Stimulated activated CD8-positive, alpha-beta memory T cell treated with anti-CD3 and anti-CD28 coated beads, Interleukin-12 subunit alpha, Interleukin-12 subunit beta, amount 100 ng/mL, for 1 hour (primary cell): Measurements from ENCODE around the gene SEZ6L2.
"Not testable (repeated sequence)": the region's sequence is repeated elsewhere in the genome, so short reads cannot be mapped to it uniquely, and the experiment has no call there.

Source experiments
- DNase-seq: peaks from one replicate; pipeline ENCODE4 v3.0.0-alpha.2; 2020; ENCODE audit warnings: low read depth

SEZ6L2 gene

GRCh38 chr16:29909851-29910250, 10.5 kb upstream of the SEZ6L2 start:
- not testable (repeated sequence) for DNase-seq

- no peak for DNase-seq
Observed at GRCh38 chr16:29909391-29909790, 10.0 kb upstream of the SEZ6L2 start.

GRCh38 chr16:29908719-29909220, 9.4 kb upstream of the SEZ6L2 start:
- DNase-seq, result no peak

- no peak for DNase-seq
Observed at GRCh38 chr16:29907973-29908372, 8.6 kb upstream of the SEZ6L2 start.

- DNase-seq, result no peak
Observed at GRCh38 chr16:29906520-29907244, 7.3 kb upstream of the SEZ6L2 start.

GRCh38 chr16:29905668-29906067, 6.3 kb upstream of the SEZ6L2 start:
- DNase-seq, result no peak

GRCh38 chr16:29904947-29905346, 5.6 kb upstream of the SEZ6L2 start:
- no peak for DNase-seq

- no peak for DNase-seq
Observed at GRCh38 chr16:29903590-29903989, 4.2 kb upstream of the SEZ6L2 start.

- no peak for DNase-seq
Observed at GRCh38 chr16:29901607-29901945, 2.2 kb upstream of the SEZ6L2 start.

GRCh38 chr16:29900888-29901606, 1.7 kb upstream of the SEZ6L2 start:
- DNase-seq, result no peak

- peak; percentile 63 for DNase-seq
Observed at GRCh38 chr16:29900102-29900887, 945 bp upstream of the SEZ6L2 start, which contains the start of gene ASPHD1. Gene ASPHD1, plus strand, starts transcription at chr16:29900488. Its CDS starts 484 bp downstream, at chr16:29900972.

- DNase-seq, result no peak
Observed at GRCh38 chr16:29898804-29899515, 390 bp downstream of the SEZ6L2 start.

- no peak for DNase-seq
Observed at GRCh38 chr16:29898135-29898803, 1.1 kb downstream of the SEZ6L2 start.

GRCh38 chr16:29897333-29897732, 2.0 kb downstream of the SEZ6L2 start:
- no peak for DNase-seq

- DNase-seq, result no peak
Observed at GRCh38 chr16:29896841-29897240, 2.5 kb downstream of the SEZ6L2 start.

- no peak for DNase-seq
Observed at GRCh38 chr16:29894352-29894751, 5.0 kb downstream of the SEZ6L2 start.

GRCh38 chr16:29893553-29893952, 5.8 kb downstream of the SEZ6L2 start:
- no peak for DNase-seq

- DNase-seq, result no peak
Observed at GRCh38 chr16:29892458-29892813, 6.9 kb downstream of the SEZ6L2 start.

- DNase-seq, result no peak
Observed at GRCh38 chr16:29891525-29892457, 7.6 kb downstream of the SEZ6L2 start.

- DNase-seq, result not testable (repeated sequence)
Observed at GRCh38 chr16:29889372-29889771, 10.0 kb downstream of the SEZ6L2 start.
